Measurements from ENCODE around the gene ZDHHC7. TPM values are rescaled to one million over a fixed set of nuclear protein-coding genes. Genes with fewer than 3 reads are reported as not detected.

The ZDHHC7 gene
- total RNA-seq, 1 experiment from 2014 or later: 39.1 TPM

DNA sequence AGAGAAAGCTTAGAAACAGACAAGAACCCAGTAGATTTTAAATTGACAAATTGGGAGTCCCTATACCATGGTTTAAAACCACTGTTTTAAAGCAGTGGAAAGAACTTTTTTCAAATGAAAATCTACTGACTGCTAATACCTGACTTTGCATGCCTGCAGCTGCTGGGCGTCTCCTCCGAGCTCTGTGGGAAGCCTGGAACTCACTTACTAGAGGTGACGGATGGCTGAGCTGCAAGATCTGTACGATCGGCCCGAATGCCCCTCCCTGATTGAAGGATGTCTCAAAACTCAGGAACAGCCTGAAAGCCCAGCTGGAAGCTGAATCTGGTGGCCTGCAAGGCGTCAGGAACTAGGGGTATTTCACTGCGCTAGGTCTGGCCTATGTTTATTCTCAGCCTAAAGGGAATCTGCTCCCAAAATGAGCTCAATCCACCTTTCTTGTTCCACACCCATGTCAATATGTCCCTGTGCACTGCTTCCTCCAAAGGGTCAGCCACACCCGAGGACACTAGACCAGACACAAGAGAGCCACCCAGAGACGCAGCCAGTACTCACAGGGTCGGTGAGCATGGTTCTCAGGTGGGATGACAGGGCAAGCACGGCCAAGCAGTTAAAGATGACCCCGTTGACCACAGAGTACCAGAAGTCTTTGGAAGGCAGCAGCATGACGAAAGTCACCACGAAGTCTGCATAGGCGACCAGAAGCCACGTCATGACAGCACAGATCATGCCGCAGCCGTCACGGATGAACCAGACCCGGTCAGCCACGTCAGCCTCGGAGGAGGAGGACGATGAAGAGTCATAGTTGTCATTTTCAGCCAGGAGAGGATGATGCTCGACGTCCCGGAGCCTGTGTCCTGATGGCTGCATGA lies 21.4 kb downstream of the ZDHHC7 start:
- H4K91ac ChIP-seq (ENCODE audit: insufficient read length, low read depth, low read length): no peak overlapping the region
- no peak for DNase-seq
- no peak overlapping the region for H2BK15ac ChIP-seq (ENCODE audit: low read depth, low read length)
- WGBS (ENCODE audit: extremely low coverage, insufficient read length, low lambda C conversion rate): no CpG with 5 or more reads among the region's 27 CpGs
- no peaks in the 10 kb centered on the region; the same call in 1 of the 2 replicates for H3K27me3 Mint-ChIP-seq (ENCODE audit: low read depth)
- no peaks in the 10 kb centered on the region for H3K4me1 ChIP-seq (ENCODE audit: insufficient read depth, low read length)
- H3K36me3 Mint-ChIP-seq (ENCODE audit: insufficient read depth in 1 of 3, low read depth in 3 of 3): peaks cover 39 to 74% (median 71%) of the 10 kb centered on the region in 3 experiments; a peak in 6 of 7 replicates
- no peak overlapping the region for H3K23ac ChIP-seq (ENCODE audit: insufficient read length, low read depth, low read length)
- H3K18ac ChIP-seq (ENCODE audit: insufficient read length, low read depth, low read length): no peak overlapping the region
- no peak overlapping the region for H2BK20ac ChIP-seq (ENCODE audit: low read depth, low read length, poor library complexity, severe bottlenecking)
- no peak overlapping the region for H3K14ac ChIP-seq (ENCODE audit: insufficient read depth, low read length)
- H2BK12ac ChIP-seq (ENCODE audit: insufficient read length, low read depth, low read length): no peak overlapping the region
- H3K79me1 ChIP-seq (ENCODE audit: insufficient read depth, low read depth, low read length, poor library complexity, severe bottlenecking): peaks cover 4% of the 10 kb centered on the region
- no peaks in the 10 kb centered on the region for H4K20me1 ChIP-seq (ENCODE audit: control insufficient read depth, insufficient read depth, insufficient read length)
- peak overlapping the region; percentile 54 to 79 (median 68); a peak in 5 of 7 replicates for H3K27ac Mint-ChIP-seq
- H4K8ac ChIP-seq (replicated peaks; ENCODE audit: insufficient read length, low read depth, low read length): no peak overlapping the region
- H3K4me3 Mint-ChIP-seq: no peak overlapping the region
- H3T11ph ChIP-seq (ENCODE audit: low read length): no peak overlapping the region
- no peak overlapping the region for H4K5ac ChIP-seq (ENCODE audit: insufficient read length, low read depth, low read length)
- H3K4ac ChIP-seq (ENCODE audit: low read depth, low read length): no peak overlapping the region
- no peaks in the 10 kb centered on the region for H3K23me2 ChIP-seq (ENCODE audit: insufficient read length, low read depth, low read length, poor library complexity, severe bottlenecking)
- H3K9me3 ChIP-seq (ENCODE audit: control insufficient read depth, low read depth, low read length): no peaks in the 10 kb centered on the region
- no peak overlapping the region for H3K4me2 ChIP-seq (ENCODE audit: insufficient read depth, insufficient read length, low read length)
- no peaks in the 10 kb centered on the region for H3K9me3 Mint-ChIP-seq
- no peak overlapping the region for H3K9ac ChIP-seq (ENCODE audit: extremely low read depth, insufficient read length, low read length)
- H2AK5ac ChIP-seq (ENCODE audit: insufficient read length, low read length): no peak overlapping the region
- TF ChIP-seq, protein P1, sequence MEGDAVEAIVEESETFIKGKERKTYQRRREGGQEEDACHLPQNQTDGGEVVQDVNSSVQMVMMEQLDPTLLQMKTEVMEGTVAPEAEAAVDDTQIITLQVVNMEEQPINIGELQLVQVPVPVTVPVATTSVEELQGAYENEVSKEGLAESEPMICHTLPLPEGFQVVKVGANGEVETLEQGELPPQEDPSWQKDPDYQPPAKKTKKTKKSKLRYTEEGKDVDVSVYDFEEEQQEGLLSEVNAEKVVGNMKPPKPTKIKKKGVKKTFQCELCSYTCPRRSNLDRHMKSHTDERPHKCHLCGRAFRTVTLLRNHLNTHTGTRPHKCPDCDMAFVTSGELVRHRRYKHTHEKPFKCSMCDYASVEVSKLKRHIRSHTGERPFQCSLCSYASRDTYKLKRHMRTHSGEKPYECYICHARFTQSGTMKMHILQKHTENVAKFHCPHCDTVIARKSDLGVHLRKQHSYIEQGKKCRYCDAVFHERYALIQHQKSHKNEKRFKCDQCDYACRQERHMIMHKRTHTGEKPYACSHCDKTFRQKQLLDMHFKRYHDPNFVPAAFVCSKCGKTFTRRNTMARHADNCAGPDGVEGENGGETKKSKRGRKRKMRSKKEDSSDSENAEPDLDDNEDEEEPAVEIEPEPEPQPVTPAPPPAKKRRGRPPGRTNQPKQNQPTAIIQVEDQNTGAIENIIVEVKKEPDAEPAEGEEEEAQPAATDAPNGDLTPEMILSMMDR (conservative IDR thresholded peaks at IDR 0.05): no peak
- no peak overlapping the region for H2BK5ac ChIP-seq (ENCODE audit: insufficient read length, low read length)
- no peak overlapping the region for H3K27ac ChIP-seq (ENCODE audit: insufficient read length, low read depth, low read length)
- no peaks in the 10 kb centered on the region for H3K27me3 ChIP-seq (ENCODE audit: insufficient read depth, low read length)
- H2AFZ ChIP-seq (ENCODE audit: low read length): no peak overlapping the region
- H3K56ac ChIP-seq (ENCODE audit: insufficient read length, low read depth, low read length): no peak overlapping the region
- H3K4me1 Mint-ChIP-seq: peaks cover 2 to 13% of the 10 kb centered on the region in 2 experiments; a peak in 2 of 4 replicates
- no peak overlapping the region for H2BK120ac ChIP-seq (ENCODE audit: low read depth, low read length, poor library complexity, severe bottlenecking)
- no peaks in the 10 kb centered on the region; the same call in 1 of the 2 replicates for H3K79me2 ChIP-seq (ENCODE audit: insufficient read depth, low read length)

All from H9 (cell line).